K562 (cell line): ENCODE data around the gene ADAMTS14. TPM values are rescaled to one million over a fixed set of nuclear protein-coding genes. Genes with fewer than 3 reads are reported as not detected.

Experiments used
- AFF4 ChIP-seq: sonication (generic); formaldehyde crosslinking; IDR thresholded peaks from 2 replicates; pipeline ENCODE4 v1.8.0; 2023; ENCODE audit warnings: mild to moderate bottlenecking, missing genetic modification reagents
- CBX1 ChIP-seq: sonication (generic); IDR thresholded peaks from 2 replicates; pipeline ENCODE4 v1.6.1; 2016; ENCODE audit warnings: antibody characterized with exemption, low read depth, mild to moderate bottlenecking
- HLTF ChIP-seq: fragments of 450-650 bp; IDR thresholded peaks from 2 replicates; pipeline ENCODE4 v1.6.1; 2016
- JUNB ChIP-seq: fragments of 450-650 bp; formaldehyde crosslinking; conservative IDR thresholded peaks from 2 replicates; pipeline ENCODE4 v1.4.0; 2020; ENCODE audit warnings: mild to moderate bottlenecking
- PCBP1 ChIP-seq: fragments of 200-400 bp; formaldehyde crosslinking; IDR thresholded peaks from 2 replicates; pipeline ENCODE4 v1.6.1; 2018; ENCODE audit warnings: mild to moderate bottlenecking, low read depth, low read length; ENCODE audit not compliant: poor library complexity, severe bottlenecking
- SNRNP70 ChIP-seq: fragments of 200-400 bp; formaldehyde crosslinking; optimal IDR thresholded peaks from 2 replicates; pipeline ENCODE3; 2017; ENCODE audit warnings: low read depth, low read length
- YY1 ChIP-seq, 3 experiments: IDR thresholded peaks; 2 replicates each; pipeline ENCODE4 v1.6.1; 2011; ENCODE audit warnings: low read length in 2 of 3, mild to moderate bottlenecking in 2 of 3, moderate library complexity in 2 of 3, borderline replicate concordance in 1 of 3, control low read depth in 1 of 3, low read depth in 1 of 3; ENCODE audit not compliant: insufficient read depth in 3 of 3, insufficient replicate concordance in 2 of 3, control insufficient read depth in 1 of 3, insufficient read length in 1 of 3; ENCODE audit errors: extremely low read depth in 1 of 3
- ZNF311 ChIP-seq: fragments of 250-450 bp; sonication (Bioruptor Pico); IDR thresholded peaks from 2 replicates; pipeline ENCODE4 v1.4.0; 2020; ENCODE audit warnings: mild to moderate bottlenecking, moderate library complexity
- ZNF589 ChIP-seq: fragments of 200-800 bp; sonication (Bioruptor generic); IDR thresholded peaks from 2 replicates; pipeline ENCODE4 v1.6.1; 2016; ENCODE audit warnings: low read depth, missing genetic modification characterization, missing compliant biosample characterization
- ZNF592 ChIP-seq: fragments of 450-650 bp; IDR thresholded peaks from 2 replicates; pipeline ENCODE4 v1.6.1; 2017; ENCODE audit warnings: antibody characterized with exemption, mild to moderate bottlenecking
- ZNF696 ChIP-seq: fragments of 250-450 bp; sonication (Bioruptor Pico); conservative IDR thresholded peaks from 2 replicates; pipeline ENCODE4 v1.4.0; 2020; ENCODE audit warnings: mild to moderate bottlenecking, moderate library complexity
- polyA plus RNA-seq, 8 experiments: library from polyadenylated mRNA; depleted of rRNA in 4 of 8; stranded (reverse) in 5 of 8; unstranded in 3 of 8; fragments of >200 nt; fragmentation: Nextera tagmentation in 2 of 8; fragmentation: Illumina TruSeq in 1 of 8; extraction: Ambion mirVana in 2 of 8; extraction: Trizol in 1 of 8; gene quantifications; 2 replicates each; pipeline versions ENCODE4 v1.2.1 to v1.2.3, GENCODE V29; 2011 to 2014; ENCODE audit warnings: inconsistent platforms in 1 of 8, missing spikeins in 1 of 8
- total RNA-seq, 7 experiments: library from RNA; depleted of rRNA in 6 of 7; stranded (reverse); fragments of >200 nt in 6 of 7; fragmentation: Illumina TruSeq in 2 of 7; extraction: Trizol in 2 of 7; gene quantifications; 2 replicates each; pipeline versions ENCODE4 v1.2.1 to v1.2.3, GENCODE V29; 2011 to 2021; ENCODE audit warnings: low replicate concordance in 1 of 7
- TF ChIP-seq, protein P1 (sequence below): fragments of 450-650 bp; formaldehyde crosslinking; IDR thresholded peaks from 2 replicates; pipeline ENCODE4 v1.4.0; 2022; ENCODE audit warnings: missing genetic modification characterization
- TF ChIP-seq, protein P2 (sequence below): fragments of 450-650 bp; conservative IDR thresholded peaks from 2 replicates; pipeline ENCODE4 v1.6.1; 2016; ENCODE audit warnings: missing genetic modification characterization, low read depth, mild to moderate bottlenecking, missing compliant biosample characterization, moderate library complexity
- TF ChIP-seq, protein P3 (sequence below): sonication (generic); formaldehyde crosslinking; IDR thresholded peaks from 2 replicates; pipeline ENCODE4 v1.8.1; 2023; ENCODE audit warnings: mild to moderate bottlenecking, missing genetic modification reagents

Gene ADAMTS14
- total and polyA plus RNA-seq, 9 of the 15 experiments (the other 6 are each of a cell fraction or from before 2014, with no cell fraction given) = 0.04 to 37.4 (median 15.9) TPM

GRCh38 chr10:70651661-70652060 lies 20.6 kb upstream of the ADAMTS14 start (continued):
- TF ChIP-seq PCBP1 (no peak), AFF4 (CRISPR knock-in tag) (no peak), HLTF (peak; percentile 71; the same call in 1 of the 2 replicates), SNRNP70 (no peak), CBX1 (peak; percentile 93), ZNF311 (0 out of 2 replicates have a peak, but pooled peaks have one; percentile 45), ZNF589 (no peak), JUNB (CRISPR knock-in tag) (no peak), ZNF592 (no peak), ZNF696 (CRISPR knock-in tag) (no peak), YY1 (IDR thresholded peaks at IDR 0.05; ENCODE audit: borderline replicate concordance in 1 of 3, control insufficient read depth in 1 of 3, extremely low read depth in 1 of 3, insufficient read depth in 3 of 3, insufficient read length in 1 of 3, insufficient replicate concordance in 2 of 3, low read depth in 1 of 3, low read length in 2 of 3) (peak in 1 of 3 experiments; percentile 63)
- TF ChIP-seq, protein P1, sequence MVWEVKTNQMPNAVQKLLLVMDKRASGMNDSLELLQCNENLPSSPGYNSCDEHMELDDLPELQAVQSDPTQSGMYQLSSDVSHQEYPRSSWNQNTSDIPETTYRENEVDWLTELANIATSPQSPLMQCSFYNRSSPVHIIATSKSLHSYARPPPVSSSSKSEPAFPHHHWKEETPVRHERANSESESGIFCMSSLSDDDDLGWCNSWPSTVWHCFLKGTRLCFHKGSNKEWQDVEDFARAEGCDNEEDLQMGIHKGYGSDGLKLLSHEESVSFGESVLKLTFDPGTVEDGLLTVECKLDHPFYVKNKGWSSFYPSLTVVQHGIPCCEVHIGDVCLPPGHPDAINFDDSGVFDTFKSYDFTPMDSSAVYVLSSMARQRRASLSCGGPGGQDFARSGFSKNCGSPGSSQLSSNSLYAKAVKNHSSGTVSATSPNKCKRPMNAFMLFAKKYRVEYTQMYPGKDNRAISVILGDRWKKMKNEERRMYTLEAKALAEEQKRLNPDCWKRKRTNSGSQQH (CRISPR knock-in tag) = no peak
- TF ChIP-seq, protein P2, sequence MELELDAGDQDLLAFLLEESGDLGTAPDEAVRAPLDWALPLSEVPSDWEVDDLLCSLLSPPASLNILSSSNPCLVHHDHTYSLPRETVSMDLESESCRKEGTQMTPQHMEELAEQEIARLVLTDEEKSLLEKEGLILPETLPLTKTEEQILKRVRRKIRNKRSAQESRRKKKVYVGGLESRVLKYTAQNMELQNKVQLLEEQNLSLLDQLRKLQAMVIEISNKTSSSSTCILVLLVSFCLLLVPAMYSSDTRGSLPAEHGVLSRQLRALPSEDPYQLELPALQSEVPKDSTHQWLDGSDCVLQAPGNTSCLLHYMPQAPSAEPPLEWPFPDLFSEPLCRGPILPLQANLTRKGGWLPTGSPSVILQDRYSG (tag) = no peak
- TF ChIP-seq, protein P3, sequence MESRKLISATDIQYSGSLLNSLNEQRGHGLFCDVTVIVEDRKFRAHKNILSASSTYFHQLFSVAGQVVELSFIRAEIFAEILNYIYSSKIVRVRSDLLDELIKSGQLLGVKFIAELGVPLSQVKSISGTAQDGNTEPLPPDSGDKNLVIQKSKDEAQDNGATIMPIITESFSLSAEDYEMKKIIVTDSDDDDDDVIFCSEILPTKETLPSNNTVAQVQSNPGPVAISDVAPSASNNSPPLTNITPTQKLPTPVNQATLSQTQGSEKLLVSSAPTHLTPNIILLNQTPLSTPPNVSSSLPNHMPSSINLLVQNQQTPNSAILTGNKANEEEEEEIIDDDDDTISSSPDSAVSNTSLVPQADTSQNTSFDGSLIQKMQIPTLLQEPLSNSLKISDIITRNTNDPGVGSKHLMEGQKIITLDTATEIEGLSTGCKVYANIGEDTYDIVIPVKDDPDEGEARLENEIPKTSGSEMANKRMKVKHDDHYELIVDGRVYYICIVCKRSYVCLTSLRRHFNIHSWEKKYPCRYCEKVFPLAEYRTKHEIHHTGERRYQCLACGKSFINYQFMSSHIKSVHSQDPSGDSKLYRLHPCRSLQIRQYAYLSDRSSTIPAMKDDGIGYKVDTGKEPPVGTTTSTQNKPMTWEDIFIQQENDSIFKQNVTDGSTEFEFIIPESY = peak; percentile 54; the same call in 1 of the 2 replicates
